AG10803 (cell line): Measurements from ENCODE around the gene RAPGEF6.

Source experiments
- DNase-seq: peaks from one replicate; pipeline ENCODE4 v3.0.0; 2010; ENCODE audit warnings: low read depth
- H3K4me3 ChIP-seq: 2 replicates; pipeline ENCODE4 v1.5.1; 2011; ENCODE audit warnings: mild to moderate bottlenecking, low read length, control low read depth
- TF ChIP-seq, protein P1 (sequence below): conservative IDR thresholded peaks from 2 replicates; pipeline ENCODE4 v1.5.1; 2011; ENCODE audit warnings: mild to moderate bottlenecking, low read length, control low read depth, inconsistent platforms

Gene RAPGEF6

DNA sequence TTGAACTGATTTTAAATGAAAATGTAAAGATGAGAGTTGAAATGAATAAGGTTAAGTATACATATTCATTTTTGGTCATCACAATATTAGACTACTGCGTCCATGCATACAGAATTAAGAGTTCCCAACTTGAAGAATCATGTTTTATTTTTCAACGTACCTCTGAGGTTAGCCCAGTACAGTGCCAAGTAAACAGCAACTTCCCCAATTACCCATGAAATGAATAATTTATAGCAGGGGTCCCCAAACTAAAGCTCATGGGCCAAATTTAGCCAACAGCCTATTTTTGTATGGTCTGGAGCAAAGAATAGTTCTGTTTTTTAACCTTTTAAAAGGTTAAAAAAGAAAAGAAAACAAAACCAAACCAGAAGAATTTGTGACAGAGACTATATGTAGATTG, 203.2 kb downstream of the RAPGEF6 start:
- no peak for DNase-seq
- no peak overlapping the region for H3K4me3 ChIP-seq
- TF ChIP-seq, protein P1, sequence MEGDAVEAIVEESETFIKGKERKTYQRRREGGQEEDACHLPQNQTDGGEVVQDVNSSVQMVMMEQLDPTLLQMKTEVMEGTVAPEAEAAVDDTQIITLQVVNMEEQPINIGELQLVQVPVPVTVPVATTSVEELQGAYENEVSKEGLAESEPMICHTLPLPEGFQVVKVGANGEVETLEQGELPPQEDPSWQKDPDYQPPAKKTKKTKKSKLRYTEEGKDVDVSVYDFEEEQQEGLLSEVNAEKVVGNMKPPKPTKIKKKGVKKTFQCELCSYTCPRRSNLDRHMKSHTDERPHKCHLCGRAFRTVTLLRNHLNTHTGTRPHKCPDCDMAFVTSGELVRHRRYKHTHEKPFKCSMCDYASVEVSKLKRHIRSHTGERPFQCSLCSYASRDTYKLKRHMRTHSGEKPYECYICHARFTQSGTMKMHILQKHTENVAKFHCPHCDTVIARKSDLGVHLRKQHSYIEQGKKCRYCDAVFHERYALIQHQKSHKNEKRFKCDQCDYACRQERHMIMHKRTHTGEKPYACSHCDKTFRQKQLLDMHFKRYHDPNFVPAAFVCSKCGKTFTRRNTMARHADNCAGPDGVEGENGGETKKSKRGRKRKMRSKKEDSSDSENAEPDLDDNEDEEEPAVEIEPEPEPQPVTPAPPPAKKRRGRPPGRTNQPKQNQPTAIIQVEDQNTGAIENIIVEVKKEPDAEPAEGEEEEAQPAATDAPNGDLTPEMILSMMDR, result no peak

GRCh38 chr5:131430794-131431193, 204.2 kb downstream of the RAPGEF6 start:
- TF ChIP-seq, protein P1, result no peak
- no peak overlapping the region for H3K4me3 ChIP-seq
- peak; percentile 11 for DNase-seq

DNA sequence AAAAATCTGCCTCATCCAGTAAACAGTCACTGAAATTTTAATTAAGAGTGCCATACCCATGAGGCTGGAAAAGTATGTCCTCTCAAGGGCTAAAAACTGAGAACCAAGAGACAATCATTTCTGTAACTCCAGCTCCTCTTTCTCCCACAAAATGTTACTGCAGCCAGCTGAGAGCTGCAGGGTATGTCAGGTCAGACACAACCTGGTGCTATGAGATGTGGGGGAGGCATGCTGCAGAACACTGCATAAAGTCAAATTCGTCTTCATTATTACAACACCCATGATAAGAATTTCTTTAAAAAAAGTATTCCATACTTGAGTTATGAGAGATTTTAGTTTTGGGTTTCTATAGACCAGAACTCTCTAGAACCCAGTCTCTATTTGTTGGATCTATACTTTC, 209.0 kb downstream of the RAPGEF6 start:
- TF ChIP-seq, protein P1, result no peak

DNA sequence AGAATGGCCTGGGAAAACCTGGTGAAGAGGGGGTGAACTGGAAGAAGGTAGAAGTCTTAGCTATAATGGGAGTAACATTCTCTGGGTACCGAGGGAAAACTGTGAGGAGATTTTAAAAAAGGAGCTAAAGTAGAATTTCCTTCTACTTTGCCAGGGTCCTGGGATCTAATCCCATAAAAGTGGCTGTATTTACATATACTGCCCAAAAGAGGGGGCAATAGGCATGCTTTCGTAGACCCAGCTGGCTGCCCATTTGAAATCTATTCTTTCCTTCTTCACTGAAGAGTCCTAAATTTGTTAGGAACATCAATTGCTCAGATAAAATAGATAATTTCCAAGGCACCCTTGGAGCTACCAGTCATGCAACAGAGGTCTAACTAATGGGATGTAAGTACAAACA, 212.0 kb downstream of the RAPGEF6 start:
- peak; percentile 8 for DNase-seq
- TF ChIP-seq, protein P1, result peak; percentile 54

More for the DNA sequence above, 209.0 kb downstream of the RAPGEF6 start:
- H3K4me3 ChIP-seq, result no peak overlapping the region
- no peak for DNase-seq

GRCh38 chr5:131419877-131420276, 215.2 kb downstream of the RAPGEF6 start:
- TF ChIP-seq, protein P1, result no peak
- H3K4me3 ChIP-seq, result no peak overlapping the region
- no peak for DNase-seq

More for the DNA sequence above, 212.0 kb downstream of the RAPGEF6 start:
- H3K4me3 ChIP-seq, result no peak overlapping the region

DNA sequence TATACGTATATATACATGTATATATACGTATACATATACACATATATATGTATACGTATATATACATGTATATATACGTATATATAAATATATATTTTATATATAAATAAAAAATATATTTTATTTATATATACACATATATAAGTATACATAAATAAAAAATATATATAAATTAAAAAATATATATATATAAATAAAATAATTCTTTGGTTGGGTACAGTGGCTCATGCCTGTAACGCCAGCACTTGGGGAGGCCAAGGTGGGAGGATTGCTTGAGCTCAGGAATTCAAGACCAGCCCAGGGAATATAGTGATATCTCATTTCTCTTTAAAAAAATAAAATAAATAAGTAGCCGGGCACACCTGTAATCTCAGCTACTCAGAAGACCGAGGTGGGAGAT, 216.2 kb downstream of the RAPGEF6 start:
- DNase-seq, result no peak
- no peak overlapping the region for H3K4me3 ChIP-seq
- TF ChIP-seq, protein P1, result no peak

DNA sequence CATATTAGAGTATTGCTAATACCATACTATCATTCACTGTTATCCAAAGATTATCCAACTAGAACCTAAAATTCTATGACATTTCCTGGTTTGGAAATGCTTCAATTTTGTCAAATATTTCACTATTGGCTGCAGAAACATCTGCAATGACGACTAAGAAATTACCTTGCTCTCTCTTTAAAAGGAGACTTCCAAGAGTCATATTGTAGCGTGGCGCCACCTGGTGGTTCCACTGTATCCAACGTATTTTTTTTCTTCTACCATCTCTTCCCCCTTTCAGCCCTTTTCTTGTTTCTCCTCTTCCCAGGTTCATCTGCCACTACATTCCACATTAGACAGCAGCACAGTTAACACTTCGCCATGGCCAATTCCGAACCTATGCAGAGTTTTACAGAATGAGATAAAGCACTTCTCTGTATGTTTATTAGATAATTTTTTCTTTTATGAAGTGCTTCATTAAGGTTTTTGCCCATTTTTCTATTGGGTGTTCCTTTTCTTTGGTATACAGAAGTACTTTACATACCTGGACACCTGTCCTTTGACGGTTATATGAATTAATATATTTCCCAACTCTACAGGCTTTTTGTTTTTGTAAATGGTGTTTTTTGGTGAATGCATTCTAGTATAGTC, 217.7 kb downstream of the RAPGEF6 start:
- no peak overlapping the region for H3K4me3 ChIP-seq
- TF ChIP-seq, protein P1, result peak; percentile 85
- DNase-seq, result peak; percentile 71
